Neural cell (in vitro differentiated cells): ENCODE data around the gene HSPB7. TPM values are rescaled to one million over a fixed set of nuclear protein-coding genes. Genes with fewer than 3 reads are reported as not detected.

Experiments
- H2AFZ ChIP-seq: fragments of 200-600, 300-800 bp; sonication (generic), shearing (Covaris generic); 2 replicates; pipeline ENCODE4 v1.6.0; 2014; ENCODE audit warnings: low read depth, mild to moderate bottlenecking, antibody characterized with exemption, low read length, moderate library complexity
- H3F3A ChIP-seq: fragments of 200-600 bp; shearing (Covaris generic); 2 replicates; pipeline ENCODE4 v1.6.1; 2016; ENCODE audit warnings: mild to moderate bottlenecking, moderate library complexity, mixed read lengths, antibody characterized with exemption, low read length; ENCODE audit not compliant: insufficient read depth, poor library complexity, severe bottlenecking
- H3K27ac ChIP-seq: fragments of 200-600, 300-800 bp; sonication (generic), shearing (Covaris generic); 2 replicates; pipeline ENCODE4 v1.5.1; 2014; ENCODE audit warnings: mild to moderate bottlenecking, low read length, moderate library complexity
- H3K27me3 ChIP-seq: fragments of 300-800, 200-600 bp; sonication (generic), shearing (Covaris generic); 2 replicates; pipeline ENCODE4 v1.6.0; 2014; ENCODE audit warnings: mild to moderate bottlenecking, low read depth, low read length, moderate library complexity; ENCODE audit not compliant: insufficient read depth
- H3K36me3 ChIP-seq: fragments of 300-800, 200-600 bp; sonication (generic), shearing (Covaris generic); 2 replicates; pipeline ENCODE4 v1.5.1; 2014; ENCODE audit warnings: mild to moderate bottlenecking, antibody characterized with exemption, low read length, moderate library complexity; ENCODE audit not compliant: insufficient read depth
- H3K4me2 ChIP-seq: fragments of 300-800, 200-600 bp; sonication (generic), shearing (Covaris generic); 2 replicates; pipeline ENCODE4 v1.6.0; 2014; ENCODE audit warnings: mild to moderate bottlenecking, low read length
- H3K4me3 ChIP-seq: fragments of 300-800, 200-600 bp; sonication (generic), shearing (Covaris generic); 2 replicates; pipeline ENCODE4 v1.5.1; 2014; ENCODE audit warnings: mild to moderate bottlenecking, low read length, moderate library complexity
- H3K79me2 ChIP-seq: fragments of 200-600 bp; shearing (Covaris generic); replicated peaks from 2 replicates; pipeline ENCODE4 v1.6.0; 2014; ENCODE audit warnings: mild to moderate bottlenecking, low read length, moderate library complexity; ENCODE audit not compliant: insufficient read depth
- H3K9ac ChIP-seq: fragments of 300-800, 200-600 bp; sonication (generic), shearing (Covaris generic); 2 replicates; pipeline ENCODE4 v1.6.1; 2016; ENCODE audit warnings: mild to moderate bottlenecking, low read length, mixed read lengths
- H3K9me2 ChIP-seq: fragments of 200-600 bp; shearing (Covaris generic); 2 replicates; pipeline ENCODE4 v1.6.1; 2016; ENCODE audit warnings: mild to moderate bottlenecking, low read length, mixed read lengths; ENCODE audit not compliant: insufficient read depth
- H3K9me3 ChIP-seq: fragments of 200-600, 300-800 bp; sonication (generic), shearing (Covaris generic); 2 replicates; pipeline ENCODE4 v1.6.1; 2016; ENCODE audit warnings: mild to moderate bottlenecking, mixed run types, low read length, moderate library complexity, mixed read lengths
- H4K20me1 ChIP-seq: fragments of 200-600 bp; shearing (Covaris generic); 2 replicates; pipeline ENCODE4 v1.6.1; 2016; ENCODE audit warnings: mild to moderate bottlenecking, mixed run types; ENCODE audit not compliant: insufficient read depth
- CTCF ChIP-seq: fragments of 450-650 bp; IDR thresholded peaks from 2 replicates; pipeline ENCODE4 v1.5.1; 2014; ENCODE audit warnings: antibody characterized with exemption, mild to moderate bottlenecking, moderate library complexity; ENCODE audit not compliant: poor library complexity, severe bottlenecking
- EP300 ChIP-seq: fragments of 450-650 bp; conservative IDR thresholded peaks from 2 replicates; pipeline ENCODE4 v1.6.1; 2014; ENCODE audit warnings: antibody characterized with exemption, mild to moderate bottlenecking, moderate library complexity; ENCODE audit not compliant: poor library complexity, severe bottlenecking
- EZH2 ChIP-seq: fragments of 200-600, 300-800 bp; shearing (Covaris generic), sonication (generic); IDR thresholded peaks from 2 replicates; pipeline ENCODE4 v1.6.1; 2014; ENCODE audit warnings: antibody characterized with exemption, low read length, borderline replicate concordance, mild to moderate bottlenecking; ENCODE audit not compliant: insufficient read depth, poor library complexity, severe bottlenecking
- MXI1 ChIP-seq: fragments of 450-650 bp; conservative IDR thresholded peaks from 2 replicates; pipeline ENCODE4 v1.6.1; 2014; ENCODE audit warnings: antibody characterized with exemption, mild to moderate bottlenecking; ENCODE audit not compliant: poor library complexity, severe bottlenecking
- POLR2AphosphoS5 ChIP-seq: IDR thresholded peaks from 2 replicates; pipeline ENCODE4 v1.6.1; 2012
- RAD21 ChIP-seq: fragments of 450-650 bp; conservative IDR thresholded peaks from 2 replicates; pipeline ENCODE4 v1.6.1; 2014; ENCODE audit warnings: antibody characterized with exemption, mild to moderate bottlenecking, moderate library complexity
- SMC3 ChIP-seq: fragments of 450-650 bp; conservative IDR thresholded peaks from 2 replicates; pipeline ENCODE4 v1.6.1; 2014; ENCODE audit warnings: antibody characterized with exemption, mild to moderate bottlenecking, moderate library complexity; ENCODE audit not compliant: poor library complexity
- TAF1 ChIP-seq: IDR thresholded peaks from 2 replicates; pipeline ENCODE4 v1.6.1; 2012; ENCODE audit warnings: low read depth
- polyA plus RNA-seq: library from polyadenylated mRNA; depleted of rRNA; stranded (reverse); fragments of >200 nt; gene quantifications from 2 replicates; pipeline ENCODE4 v1.2.3, GENCODE V29; 2014
- TF ChIP-seq, protein P1 (sequence below): IDR thresholded peaks from 2 replicates; pipeline ENCODE4 v1.6.1; 2012; ENCODE audit warnings: borderline replicate concordance

HSPB7 gene
- polyA plus RNA-seq, 1 donor from 2014 or later: not detected

- Histone ChIP-seq H3K4me2 (no peak overlapping the region), H3F3A (no peaks in the 10 kb centered on the region), H4K20me1 (no peaks in the 10 kb centered on the region), H3K9me3 (no peaks in the 10 kb centered on the region), H3K27ac (no peak overlapping the region), H3K4me3 (no peak overlapping the region), H2AFZ (no peak overlapping the region), H3K9me2 (no peaks in the 10 kb centered on the region), H3K36me3 (no peaks in the 10 kb centered on the region), H3K9ac (no peak overlapping the region), H3K27me3 (no peaks in the 10 kb centered on the region), H3K79me2 (no peaks in the 10 kb centered on the region)
- TF ChIP-seq EP300: no peak
- TF ChIP-seq TAF1: no peak
- TF ChIP-seq EZH2: no peak
- TF ChIP-seq POLR2AphosphoS5: no peak
- no peak for TF ChIP-seq SMC3
- TF ChIP-seq RAD21: no peak
- TF ChIP-seq CTCF: no peak
- no peak for TF ChIP-seq MXI1
- TF ChIP-seq, protein P1, sequence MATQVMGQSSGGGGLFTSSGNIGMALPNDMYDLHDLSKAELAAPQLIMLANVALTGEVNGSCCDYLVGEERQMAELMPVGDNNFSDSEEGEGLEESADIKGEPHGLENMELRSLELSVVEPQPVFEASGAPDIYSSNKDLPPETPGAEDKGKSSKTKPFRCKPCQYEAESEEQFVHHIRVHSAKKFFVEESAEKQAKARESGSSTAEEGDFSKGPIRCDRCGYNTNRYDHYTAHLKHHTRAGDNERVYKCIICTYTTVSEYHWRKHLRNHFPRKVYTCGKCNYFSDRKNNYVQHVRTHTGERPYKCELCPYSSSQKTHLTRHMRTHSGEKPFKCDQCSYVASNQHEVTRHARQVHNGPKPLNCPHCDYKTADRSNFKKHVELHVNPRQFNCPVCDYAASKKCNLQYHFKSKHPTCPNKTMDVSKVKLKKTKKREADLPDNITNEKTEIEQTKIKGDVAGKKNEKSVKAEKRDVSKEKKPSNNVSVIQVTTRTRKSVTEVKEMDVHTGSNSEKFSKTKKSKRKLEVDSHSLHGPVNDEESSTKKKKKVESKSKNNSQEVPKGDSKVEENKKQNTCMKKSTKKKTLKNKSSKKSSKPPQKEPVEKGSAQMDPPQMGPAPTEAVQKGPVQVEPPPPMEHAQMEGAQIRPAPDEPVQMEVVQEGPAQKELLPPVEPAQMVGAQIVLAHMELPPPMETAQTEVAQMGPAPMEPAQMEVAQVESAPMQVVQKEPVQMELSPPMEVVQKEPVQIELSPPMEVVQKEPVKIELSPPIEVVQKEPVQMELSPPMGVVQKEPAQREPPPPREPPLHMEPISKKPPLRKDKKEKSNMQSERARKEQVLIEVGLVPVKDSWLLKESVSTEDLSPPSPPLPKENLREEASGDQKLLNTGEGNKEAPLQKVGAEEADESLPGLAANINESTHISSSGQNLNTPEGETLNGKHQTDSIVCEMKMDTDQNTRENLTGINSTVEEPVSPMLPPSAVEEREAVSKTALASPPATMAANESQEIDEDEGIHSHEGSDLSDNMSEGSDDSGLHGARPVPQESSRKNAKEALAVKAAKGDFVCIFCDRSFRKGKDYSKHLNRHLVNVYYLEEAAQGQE: no peak
Observed at GRCh38 chr1:16009678-16010077, 8.2 kb downstream of the HSPB7 start.

GRCh38 chr1:16009030-16009460, 8.8 kb downstream of the HSPB7 start:
- H3K9ac ChIP-seq: no peak overlapping the region

More at GRCh38 chr1:16009030-16009460, 8.8 kb downstream of the HSPB7 start:
- TF ChIP-seq CTCF (peak; percentile 96), RAD21 (peak; percentile 91), SMC3 (peak; percentile 94), EP300 (no peak), POLR2AphosphoS5 (no peak), MXI1 (no peak)
- TF ChIP-seq, protein P1: no peak
- Histone ChIP-seq H3K36me3 (no peaks in the 10 kb centered on the region), H3K4me3 (no peak overlapping the region), H4K20me1 (no peaks in the 10 kb centered on the region), H3K27ac (no peak overlapping the region), H2AFZ (no peak overlapping the region), H3K9me2 (no peaks in the 10 kb centered on the region), H3K27me3 (no peaks in the 10 kb centered on the region), H3F3A (no peaks in the 10 kb centered on the region), H3K9me3 (no peaks in the 10 kb centered on the region), H3K79me2 (no peaks in the 10 kb centered on the region), H3K4me2 (no peak overlapping the region)
